Measurements from ENCODE around the gene ILDR2.

Gene ILDR2

GRCh38 chr1:166969074-166969677 is 6.2 kb downstream of the ILDR2 start:
- FAIRE-seq = no peak

GRCh38 chr1:166960858-166961474 is 14.4 kb downstream of the ILDR2 start:
- FAIRE-seq = no peak

- no peak for FAIRE-seq
Measured at GRCh38 chr1:166956872-166957271, 18.5 kb downstream of the ILDR2 start.

GRCh38 chr1:166956057-166956850 is 19.1 kb downstream of the ILDR2 start:
- no peak for FAIRE-seq

- FAIRE-seq = no peak
Measured at GRCh38 chr1:166953491-166953890, 21.8 kb downstream of the ILDR2 start.

- no peak for FAIRE-seq
Measured at GRCh38 chr1:166952002-166952746, 23.2 kb downstream of the ILDR2 start.

- no peak for FAIRE-seq
Measured at GRCh38 chr1:166951050-166951449, 24.3 kb downstream of the ILDR2 start.

- no peak for FAIRE-seq
Measured at GRCh38 chr1:166950156-166950555, 25.2 kb downstream of the ILDR2 start.

- no peak for FAIRE-seq
Measured at GRCh38 chr1:166948856-166949350, 26.4 kb downstream of the ILDR2 start.

GRCh38 chr1:166947398-166948043 is 27.8 kb downstream of the ILDR2 start:
- no peak for FAIRE-seq

GRCh38 chr1:166944186-166944967 is 31.0 kb downstream of the ILDR2 start:
- FAIRE-seq = no peak

GRCh38 chr1:166939741-166940375 is 35.5 kb downstream of the ILDR2 start:
- FAIRE-seq = no peak

- FAIRE-seq = no peak
Measured at GRCh38 chr1:166937962-166938361, 37.4 kb downstream of the ILDR2 start.

GRCh38 chr1:166937329-166937728 is 38.0 kb downstream of the ILDR2 start:
- FAIRE-seq = no peak

- no peak for FAIRE-seq
Measured at GRCh38 chr1:166933633-166934032, 41.7 kb downstream of the ILDR2 start.

- no peak for FAIRE-seq
Measured at GRCh38 chr1:166933140-166933539, 42.2 kb downstream of the ILDR2 start.

- no peak for FAIRE-seq
Measured at GRCh38 chr1:166929911-166930310, 45.4 kb downstream of the ILDR2 start.

GRCh38 chr1:166927701-166928100 is 47.6 kb downstream of the ILDR2 start:
- FAIRE-seq = no peak

GRCh38 chr1:166925810-166926478 is 49.4 kb downstream of the ILDR2 start:
- no peak for FAIRE-seq

- FAIRE-seq = no peak
Measured at GRCh38 chr1:166924823-166925541, 50.4 kb downstream of the ILDR2 start.

Data from G401.6 (cell line).